Ecto neural progenitor cell (in vitro differentiated cells): ENCODE data around the gene NUP160.
"Not testable (repeated sequence)": the region's sequence is repeated elsewhere in the genome, so short reads cannot be mapped to it uniquely, and the experiment has no call there.

ENCODE experiments used
- DNase-seq: peaks from one replicate; pipeline ENCODE4 v3.0.0-alpha.2; 2018; ENCODE audit warnings: low spot score

NUP160 gene

GRCh38 chr11:47791774-47792430 is 56.2 kb downstream of the NUP160 start:
- no peak for DNase-seq

- not testable (repeated sequence) for DNase-seq
These were observed 58.1 kb downstream of the NUP160 start for GRCh38 chr11:47790017-47790416.

GRCh38 chr11:47788181-47788580 is 60.0 kb downstream of the NUP160 start:
- DNase-seq, result no peak

GRCh38 chr11:47786373-47786772 is 61.8 kb downstream of the NUP160 start:
- DNase-seq, result no peak

- no peak for DNase-seq
These were observed 63.3 kb downstream of the NUP160 start for GRCh38 chr11:47784785-47785381.

GRCh38 chr11:47783087-47783610 is 65.0 kb downstream of the NUP160 start:
- no peak for DNase-seq

GRCh38 chr11:47778878-47779483 is 69.2 kb downstream of the NUP160 start:
- DNase-seq, result no peak

- no peak for DNase-seq
These were observed 72.8 kb downstream of the NUP160 start for GRCh38 chr11:47775240-47775869.

GRCh38 chr11:47773882-47774281 is 74.3 kb downstream of the NUP160 start:
- DNase-seq, result no peak

GRCh38 chr11:47769556-47769955 is 78.6 kb downstream of the NUP160 start:
- DNase-seq, result not testable (repeated sequence)

GRCh38 chr11:47768101-47768612 is 80.0 kb downstream of the NUP160 start:
- no peak for DNase-seq

GRCh38 chr11:47766509-47767227 is 81.5 kb downstream of the NUP160 start:
- peak; percentile 65 for DNase-seq

- no peak for DNase-seq
These were observed 83.1 kb downstream of the NUP160 start for GRCh38 chr11:47765086-47765485.

GRCh38 chr11:47759291-47759690 is 88.9 kb downstream of the NUP160 start:
- DNase-seq, result not testable (repeated sequence)

- DNase-seq, result no peak
These were observed 91.9 kb downstream of the NUP160 start for GRCh38 chr11:47756208-47756607.

GRCh38 chr11:47750725-47751124 is 97.4 kb downstream of the NUP160 start:
- no peak for DNase-seq

- DNase-seq, result not testable (repeated sequence)
These were observed 105.7 kb downstream of the NUP160 start for GRCh38 chr11:47742494-47742893.

GRCh38 chr11:47737817-47738216 is 110.3 kb downstream of the NUP160 start:
- not testable (repeated sequence) for DNase-seq

- no peak for DNase-seq
These were observed 115.9 kb downstream of the NUP160 start for GRCh38 chr11:47732271-47732670.

GRCh38 chr11:47731475-47731874 is 116.7 kb downstream of the NUP160 start:
- DNase-seq, result no peak
